CD4-positive, alpha-beta T cell treated with Interleukin-17A for 1 hour (primary cell): Measurements from ENCODE around the gene ISYNA1.
"Not testable (repeated sequence)": the region's sequence is repeated elsewhere in the genome, so short reads cannot be mapped to it uniquely, and the experiment has no call there.

Source experiments
- DNase-seq: peaks from one replicate; pipeline ENCODE4 v3.0.0-alpha.2; 2020

The ISYNA1 gene

DNA sequence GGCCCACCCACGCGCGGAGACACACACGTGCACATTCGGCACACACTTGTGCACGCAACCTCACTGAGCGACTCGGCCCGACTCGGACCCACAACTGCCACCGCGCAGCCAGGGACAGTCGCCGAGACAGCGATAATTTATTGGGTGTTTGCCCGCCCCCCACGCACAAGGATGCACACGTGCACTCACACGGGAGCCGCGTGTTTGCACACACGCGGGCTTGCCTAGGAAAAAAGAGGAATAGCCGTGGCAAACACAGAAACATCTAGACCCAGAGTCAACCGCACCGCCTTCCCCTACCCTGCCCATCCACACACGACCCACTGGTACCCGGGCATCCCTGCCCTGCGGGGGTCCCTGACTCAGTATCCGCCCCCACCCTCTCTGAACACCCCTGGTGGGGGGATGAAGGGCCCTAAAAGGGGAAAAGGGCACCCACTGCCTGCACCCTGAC is 19.9 kb downstream of the ISYNA1 start:
- DNase-seq, result no peak

DNA sequence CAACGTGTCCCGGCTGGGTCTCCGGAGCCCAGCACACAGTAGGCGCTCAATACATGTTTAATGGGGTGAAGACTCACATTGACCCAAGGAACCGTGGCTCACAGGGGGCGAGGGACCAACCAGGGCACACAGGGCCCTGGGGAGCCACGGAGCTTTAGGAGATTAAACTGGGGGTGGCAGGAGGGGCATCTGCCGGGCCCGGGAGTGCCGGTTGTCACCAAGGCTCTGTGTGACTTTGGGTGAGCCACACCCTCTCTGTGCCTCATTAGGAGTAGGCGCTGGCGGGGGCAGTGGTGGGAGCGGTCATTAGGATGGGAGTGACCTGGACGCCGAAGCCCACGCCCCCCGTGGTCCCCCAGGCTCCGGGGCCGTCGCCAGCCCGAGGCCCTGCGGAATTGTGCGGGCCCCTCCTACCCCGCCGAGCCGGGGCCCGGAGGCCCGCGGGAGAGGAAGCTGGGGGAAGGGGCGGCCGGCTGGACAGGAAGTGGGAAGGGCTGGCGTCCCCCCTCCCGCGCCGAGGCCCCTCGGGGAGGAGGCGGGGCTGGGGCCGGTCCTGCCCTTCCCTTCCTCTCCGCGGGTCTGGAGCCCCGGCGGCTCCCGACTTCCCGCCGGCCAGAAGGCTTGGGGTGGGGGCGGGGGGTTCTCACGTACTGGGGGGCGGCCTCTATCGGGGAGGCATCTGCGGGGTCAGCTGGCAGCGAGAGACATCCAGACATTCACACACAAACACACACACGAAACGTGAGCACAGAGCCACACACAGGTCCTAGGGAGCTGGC is 20.5 kb downstream of the ISYNA1 start:
- DNase-seq, result peak; percentile 49

DNA sequence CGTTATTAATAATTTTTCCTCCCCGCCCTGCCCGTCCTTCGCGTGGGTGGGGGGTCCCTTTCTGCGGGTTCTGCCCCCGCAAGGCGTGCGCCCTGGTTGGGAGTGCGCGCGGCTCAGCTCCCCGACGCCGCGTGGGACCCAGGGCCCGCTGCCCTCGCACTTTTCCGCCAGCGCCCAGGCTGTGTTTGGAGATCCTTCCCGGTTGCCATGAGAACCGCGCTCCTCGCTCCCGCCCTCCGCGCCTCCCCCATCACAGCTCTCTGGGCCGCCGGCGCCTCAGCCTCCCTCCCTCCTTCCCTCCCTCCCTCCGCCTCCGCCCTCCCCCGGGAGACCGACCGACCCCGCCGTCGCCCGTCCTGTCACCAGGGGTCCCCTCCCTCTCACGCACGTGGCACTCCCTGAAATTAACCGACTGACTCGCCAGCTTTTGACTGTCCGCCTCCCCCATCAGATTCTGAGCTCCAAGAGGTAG is 21.1 kb downstream of the ISYNA1 start:
- peak; percentile 89 for DNase-seq

DNA sequence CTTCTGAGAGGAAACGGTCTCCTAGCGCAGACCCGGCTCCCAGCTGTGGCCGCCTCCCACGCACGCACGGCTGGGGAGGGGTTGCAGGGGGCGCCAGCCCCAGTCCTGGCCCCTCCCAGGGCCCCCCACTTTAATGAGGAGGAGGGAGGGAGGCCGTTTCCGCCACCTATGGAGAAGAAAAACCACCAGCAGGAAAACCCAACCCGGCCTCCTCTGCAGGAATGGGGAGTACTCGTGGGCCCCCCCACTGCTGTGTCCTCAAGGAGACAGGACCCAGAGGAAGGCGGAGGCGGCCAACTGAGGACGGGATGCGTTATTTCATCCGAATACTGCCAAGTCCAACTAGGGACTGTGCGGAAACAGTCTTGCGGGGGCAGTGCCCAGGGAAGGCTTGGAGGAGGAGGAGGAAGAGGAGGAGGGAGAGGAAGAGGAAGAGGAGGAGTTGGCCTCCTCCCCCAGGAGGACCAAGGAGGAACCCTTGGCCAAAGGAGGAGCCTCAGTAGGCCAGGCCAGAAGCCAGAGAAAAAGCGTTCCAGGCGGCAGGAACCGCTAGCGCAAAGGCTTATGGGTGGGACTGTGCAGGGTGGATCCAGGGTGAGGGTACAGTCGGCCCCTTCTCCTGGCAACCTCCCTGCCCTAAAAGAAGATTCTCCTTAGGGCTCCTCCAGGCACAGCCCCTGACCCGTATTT is 22.6 kb downstream of the ISYNA1 start:
- DNase-seq, result no peak

DNA sequence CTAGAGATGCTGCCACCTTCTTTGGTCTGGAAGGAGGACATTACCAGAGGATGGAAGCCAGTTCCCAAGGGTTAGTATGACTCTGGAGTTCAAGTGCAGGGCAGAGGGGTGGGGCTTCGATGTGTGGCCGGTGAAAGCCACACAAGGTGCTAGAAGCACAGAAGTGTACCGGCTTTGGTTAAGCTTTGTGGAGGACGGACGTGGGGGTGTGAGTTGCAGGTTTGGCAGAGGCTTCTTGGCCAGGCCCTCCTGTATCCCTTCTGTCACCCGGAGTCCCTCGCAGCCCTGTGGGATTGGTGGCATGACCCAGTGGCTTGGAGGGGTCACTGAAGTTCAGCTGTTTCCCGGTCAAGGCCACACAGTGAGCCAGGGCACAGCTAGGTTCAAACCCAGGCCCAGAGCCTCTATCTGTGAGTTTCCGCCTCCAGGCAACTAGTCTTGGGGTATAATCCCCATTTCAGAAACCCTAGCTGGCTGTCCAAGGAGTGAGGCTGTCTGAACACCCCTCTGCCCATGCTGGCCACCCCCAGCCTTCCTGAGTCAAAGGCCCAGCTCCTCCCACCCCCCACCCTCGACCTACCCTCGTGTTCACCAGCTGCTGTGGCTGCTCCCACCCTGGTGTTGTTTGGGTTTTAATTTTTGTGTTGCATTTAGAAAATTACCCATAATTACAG is 23.3 kb downstream of the ISYNA1 start:
- no peak for DNase-seq

DNA sequence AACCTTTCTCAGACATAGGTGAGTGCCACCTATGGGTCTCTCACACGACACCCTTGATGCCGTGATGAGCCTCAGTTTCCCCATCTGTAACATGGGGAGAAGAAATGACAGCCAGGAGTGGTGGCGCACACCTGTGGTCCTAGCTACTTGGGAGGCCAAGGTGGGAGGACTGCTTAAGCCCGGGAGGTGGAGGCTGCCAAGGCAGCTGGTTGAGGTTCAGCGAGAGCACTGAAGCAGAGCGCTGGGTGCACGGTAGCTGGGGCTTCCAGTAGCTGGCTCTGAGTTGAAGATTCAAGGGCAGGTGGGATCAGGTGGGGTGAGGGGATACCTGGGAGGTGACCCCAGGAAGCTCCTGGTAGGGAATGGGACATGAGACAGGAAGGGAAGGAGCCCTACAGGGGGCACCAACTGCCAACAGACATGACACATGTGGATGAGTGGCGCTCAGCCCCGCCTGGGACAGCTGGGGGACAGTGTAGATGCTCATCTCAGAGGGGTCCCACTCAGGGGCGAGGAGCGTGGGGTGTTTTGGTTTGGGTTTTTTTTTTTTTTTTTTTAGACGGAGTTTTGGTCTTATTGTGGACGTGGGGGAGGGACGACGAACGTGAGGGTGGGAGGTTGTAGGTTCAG is 25.2 kb downstream of the ISYNA1 start:
- no peak for DNase-seq

DNA sequence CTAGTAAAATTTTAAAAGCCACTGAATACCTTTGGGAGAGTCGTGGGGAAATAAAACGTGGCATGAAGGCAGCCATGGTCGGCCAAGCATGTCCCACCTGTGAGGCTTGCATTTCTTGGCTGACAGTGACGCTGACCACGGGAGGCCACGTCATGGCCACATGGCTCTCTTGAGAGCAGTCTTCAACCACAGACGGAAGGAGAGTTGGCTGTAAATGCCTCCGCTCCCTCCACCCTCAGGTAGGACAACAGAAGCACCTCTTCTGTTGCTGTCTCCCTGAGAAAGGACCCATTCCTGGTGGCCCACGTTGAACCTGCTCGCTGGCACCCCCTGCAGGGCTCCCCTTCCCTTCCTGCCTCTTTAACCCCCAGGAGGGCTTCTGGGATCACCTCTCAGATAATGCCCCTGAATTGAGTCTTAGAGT is 29.9 kb downstream of the ISYNA1 start:
- DNase-seq, result no peak

DNA sequence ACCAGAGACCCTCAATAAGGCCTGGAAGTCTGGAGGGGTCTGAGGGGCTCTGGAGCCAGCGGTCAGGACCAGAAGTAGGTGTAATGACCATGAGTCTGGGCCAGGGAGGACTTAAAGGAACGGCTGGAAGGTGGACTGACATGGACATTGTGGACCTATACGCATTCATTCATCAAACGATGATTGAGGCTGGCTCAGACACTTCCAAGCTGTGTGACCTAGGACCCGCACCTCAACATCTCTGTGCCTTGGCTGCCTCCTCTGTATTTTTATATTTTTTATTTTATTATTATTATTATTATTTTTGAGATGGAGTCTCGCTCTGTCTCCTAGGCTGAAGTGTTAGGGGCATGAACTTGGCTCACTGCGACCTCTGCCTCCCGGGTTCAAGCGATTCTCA is 31.2 kb downstream of the ISYNA1 start:
- DNase-seq, result no peak

DNA sequence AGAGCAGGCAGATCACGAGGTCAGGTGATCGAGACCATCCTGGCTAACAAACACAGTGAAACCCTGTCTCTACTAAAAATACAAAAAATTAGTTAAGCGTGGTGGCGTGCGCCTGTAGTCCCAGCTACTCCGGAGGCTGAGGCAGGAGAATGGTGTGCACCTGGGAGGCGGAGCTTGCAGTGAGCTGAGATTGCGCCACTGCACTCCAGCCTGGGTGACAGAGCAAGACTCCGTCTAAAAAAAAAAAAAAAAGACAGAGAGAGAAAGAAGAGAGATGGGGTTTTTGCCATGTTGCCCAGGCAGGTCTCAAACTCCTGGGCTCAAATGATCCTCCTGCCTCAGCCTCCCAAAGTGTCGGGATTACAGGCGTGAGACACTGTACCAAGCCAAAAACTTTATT is 32.2 kb downstream of the ISYNA1 start:
- not testable (repeated sequence) for DNase-seq

DNA sequence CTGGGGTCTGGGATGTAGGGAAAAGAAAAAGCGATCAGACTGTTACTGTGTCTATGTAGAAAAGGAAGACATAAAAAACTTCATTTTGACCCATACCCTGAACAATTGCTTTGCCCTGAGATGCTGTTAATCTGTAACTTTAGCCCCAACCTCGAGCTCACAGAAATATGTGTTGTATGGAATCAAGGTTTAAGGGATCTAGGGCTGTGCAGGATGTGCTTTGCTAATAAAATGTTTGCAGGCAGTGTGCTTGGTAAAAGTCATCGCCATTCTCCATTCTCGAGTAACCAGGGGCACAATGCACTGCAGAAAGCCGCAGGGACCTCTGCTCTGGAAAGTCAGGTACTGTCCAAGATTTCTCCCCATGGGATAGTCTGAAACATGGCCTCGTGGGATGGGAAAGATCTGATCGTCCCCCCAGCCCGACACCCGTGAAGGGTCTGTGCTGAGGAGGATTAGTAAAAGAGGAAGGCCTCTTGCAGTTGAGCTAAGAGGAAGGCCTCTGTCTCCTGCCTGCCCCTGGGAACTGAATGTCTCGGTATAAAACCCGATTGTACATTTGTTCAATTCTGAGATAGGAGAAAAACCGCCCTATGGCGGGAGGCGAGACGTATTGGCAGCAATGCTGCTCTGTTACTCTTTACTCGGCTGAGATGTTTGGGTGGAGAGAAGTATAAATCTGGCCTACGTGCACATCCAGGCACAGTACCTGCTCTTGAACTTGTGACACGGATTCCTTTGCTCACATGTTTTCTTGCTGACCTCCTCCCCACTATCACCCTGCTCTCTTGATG is 35.3 kb downstream of the ISYNA1 start:
- not testable (repeated sequence) for DNase-seq

DNA sequence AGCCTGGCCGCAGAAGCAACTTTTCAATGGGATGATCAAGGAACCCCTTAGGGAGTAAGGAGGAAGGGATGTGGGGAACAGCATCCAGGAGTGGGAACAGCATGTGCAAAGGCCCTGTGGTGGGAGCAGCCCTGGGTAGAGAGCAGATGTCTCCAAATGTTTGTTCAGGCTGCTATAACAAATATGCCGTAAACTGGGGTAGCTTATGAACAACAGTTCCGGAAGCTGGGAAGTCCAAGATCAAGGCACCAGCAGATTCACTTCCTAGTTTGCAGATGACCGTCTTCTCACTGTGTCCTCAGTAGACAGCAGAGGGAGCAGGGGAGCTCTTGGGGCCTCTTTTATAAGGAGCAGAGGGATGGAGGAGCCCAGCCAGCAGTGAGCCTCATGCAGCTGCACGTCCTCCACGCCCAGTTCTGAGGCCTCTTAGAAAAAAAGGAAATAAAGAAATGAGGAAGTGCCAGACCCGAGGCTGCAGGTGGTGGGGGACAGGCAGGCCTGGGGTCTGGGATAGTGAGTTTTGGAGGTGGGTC is 36.3 kb downstream of the ISYNA1 start:
- DNase-seq, result peak; percentile 50

DNA sequence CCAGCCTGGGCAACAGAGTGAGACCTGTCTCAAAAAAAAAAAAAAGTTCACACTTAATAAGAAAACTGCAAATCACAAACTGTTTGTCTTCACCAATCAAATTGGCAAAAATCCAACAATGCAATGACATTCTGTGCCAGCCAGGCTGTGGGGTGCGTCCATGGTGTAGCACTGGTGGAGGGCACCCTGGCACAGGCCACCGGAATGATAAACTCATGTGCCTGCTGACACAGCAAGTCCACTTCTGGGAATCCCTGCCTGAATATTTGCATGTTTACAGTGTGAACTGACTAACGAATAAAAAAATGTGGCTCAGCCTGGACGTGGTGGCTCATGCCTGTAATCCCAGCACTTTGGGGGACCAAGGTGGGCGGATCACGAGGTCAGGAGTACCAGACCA is 38.9 kb downstream of the ISYNA1 start:
- DNase-seq, result no peak

DNA sequence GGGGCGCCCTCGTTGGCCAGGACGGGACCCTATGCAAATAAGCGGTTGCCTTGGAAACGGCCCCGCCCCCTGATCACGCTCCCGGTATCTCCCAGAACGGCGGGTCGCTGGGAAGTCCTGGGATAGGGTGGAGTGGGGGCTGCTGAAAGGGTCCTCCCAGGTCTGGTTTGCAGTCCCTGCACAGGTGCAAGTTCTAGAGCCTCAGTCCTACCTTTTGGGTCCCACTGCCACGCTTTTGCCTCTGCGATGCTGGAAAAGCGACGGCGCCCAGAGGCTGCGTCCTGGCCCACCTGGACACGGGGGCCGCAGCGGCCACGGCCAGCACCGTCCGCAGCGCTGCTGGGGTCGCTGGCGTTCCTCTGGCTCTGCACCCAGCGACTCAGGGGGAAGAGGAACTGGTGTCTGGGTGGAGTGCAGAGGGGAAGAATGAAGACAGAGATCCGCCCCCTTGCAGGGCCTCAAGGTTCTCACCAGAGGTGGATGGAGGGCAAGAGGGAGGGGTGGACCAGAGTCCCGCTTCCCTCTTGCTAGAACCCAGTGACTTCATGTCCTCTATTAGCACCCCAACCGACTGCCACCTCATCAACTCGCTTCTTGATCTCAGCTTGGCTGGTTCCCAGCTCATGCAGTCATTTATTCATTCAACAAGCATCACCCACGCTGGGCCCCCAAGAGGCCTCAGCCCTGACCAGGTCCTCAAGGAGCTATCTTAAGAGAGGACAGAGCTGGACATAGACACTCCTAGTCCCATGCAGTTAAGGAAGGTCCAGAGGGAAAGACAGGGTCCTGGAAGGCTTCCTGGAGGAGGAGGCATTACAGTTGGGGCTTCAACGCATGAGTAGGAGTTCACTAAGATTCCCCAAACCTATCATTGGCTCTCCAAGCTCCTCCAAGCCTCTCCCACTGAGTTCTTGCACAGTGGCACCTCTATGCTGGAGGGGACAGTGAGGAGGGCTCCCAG is 40.4 kb downstream of the ISYNA1 start, which contains the start of gene LRRC25:
TSS of gene LRRC25 (minus strand) at position 381 of the 961 bp plus-strand sequence. CDS start 659 bp downstream, outside the sequence.
- DNase-seq, result peak; percentile 41

DNA sequence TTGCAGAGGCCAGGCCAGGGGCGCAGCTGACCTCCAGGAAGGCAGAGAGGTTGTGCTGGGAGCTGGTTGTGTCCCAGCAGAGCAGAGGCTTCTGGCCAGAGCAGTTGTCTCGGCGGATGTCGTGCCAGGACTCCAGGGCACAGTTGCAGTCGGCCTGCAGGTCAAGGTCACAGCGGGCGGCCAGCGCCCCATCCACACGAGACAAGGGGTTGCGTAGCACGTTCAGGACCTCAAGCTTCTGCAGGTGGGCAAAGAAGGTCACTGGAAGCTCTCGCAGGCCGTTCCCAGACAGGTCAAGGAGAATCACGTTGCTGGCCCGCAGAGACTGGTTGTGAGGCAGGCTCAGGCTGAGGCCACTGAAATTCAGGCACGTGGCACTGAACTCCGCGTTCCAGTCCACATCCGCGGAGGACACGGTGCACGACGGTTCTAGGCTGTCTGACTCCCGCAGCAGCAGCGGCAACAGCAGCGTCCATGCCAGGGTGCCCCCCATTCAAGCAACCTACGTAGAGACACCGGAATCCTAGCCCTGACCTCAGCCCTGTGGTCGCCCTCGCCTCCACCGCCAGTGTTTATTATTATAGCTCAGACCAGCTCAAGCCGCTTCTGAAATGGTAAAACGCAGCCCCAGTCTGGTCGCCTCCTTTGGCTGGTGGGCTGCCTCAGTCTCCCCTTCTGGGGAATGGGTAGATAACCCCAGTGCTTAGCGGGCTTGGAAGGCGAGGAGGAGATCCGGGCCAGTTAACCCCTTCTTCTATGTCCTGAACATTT is 41.3 kb downstream of the ISYNA1 start:
- DNase-seq, result no peak

DNA sequence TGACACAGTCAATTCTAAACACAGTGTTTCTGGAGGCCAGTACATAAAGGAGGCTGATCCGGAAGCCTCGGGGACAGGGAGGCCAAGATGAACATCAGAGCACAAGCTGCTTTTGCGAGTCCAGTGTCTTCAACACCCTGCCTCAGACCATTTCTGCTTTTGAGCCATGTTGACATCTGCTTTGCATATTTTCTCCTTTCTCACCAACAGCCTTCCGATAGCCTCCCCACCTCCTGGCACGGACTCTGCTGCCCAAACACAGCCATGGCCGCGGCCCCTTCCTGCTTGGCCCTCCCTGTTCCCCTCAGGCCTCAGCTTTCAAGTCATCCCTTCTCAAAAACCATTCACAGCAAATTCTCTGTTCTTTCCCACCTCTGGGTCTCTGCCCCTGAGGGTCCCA is 44.1 kb downstream of the ISYNA1 start:
- DNase-seq, result no peak

DNA sequence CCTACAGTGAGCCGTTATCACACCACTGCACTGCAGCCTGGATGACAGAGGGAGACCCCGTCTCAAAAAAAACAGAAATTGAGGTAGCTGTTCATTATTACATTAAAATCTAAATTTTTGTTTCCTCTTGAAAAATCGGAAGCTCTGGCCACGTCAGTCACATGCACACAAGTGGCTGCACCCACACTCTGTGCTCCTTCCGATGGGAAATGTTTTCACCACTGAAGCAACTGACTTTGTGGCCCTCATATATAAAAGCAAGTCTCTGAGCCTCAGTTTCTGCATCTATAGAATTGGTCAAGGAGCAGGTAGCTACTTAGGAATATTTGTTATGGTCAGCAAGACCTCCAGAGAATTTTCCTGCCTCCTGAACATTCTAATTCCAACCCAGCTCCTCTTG is 45.0 kb downstream of the ISYNA1 start:
- no peak for DNase-seq

DNA sequence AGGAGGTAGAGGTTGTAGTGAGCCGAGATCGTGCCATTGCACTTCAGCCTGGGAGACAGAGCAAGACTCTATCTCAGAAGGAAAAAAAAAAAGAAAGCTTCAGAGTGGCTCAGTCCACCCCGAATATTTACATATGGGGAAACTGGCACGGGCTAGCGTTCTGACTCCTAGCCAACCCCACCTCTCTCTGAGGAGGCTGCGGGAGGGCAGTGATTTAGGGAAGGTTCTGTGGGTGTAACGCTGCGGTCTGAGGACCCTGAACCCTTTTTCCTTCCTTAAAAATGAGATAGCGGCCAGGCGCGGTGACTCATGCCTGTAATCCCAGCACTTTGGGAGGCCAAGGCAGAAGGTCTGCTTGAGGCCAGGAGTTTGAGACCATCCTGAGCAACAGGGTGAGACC is 45.5 kb downstream of the ISYNA1 start:
- DNase-seq, result peak; percentile 26

DNA sequence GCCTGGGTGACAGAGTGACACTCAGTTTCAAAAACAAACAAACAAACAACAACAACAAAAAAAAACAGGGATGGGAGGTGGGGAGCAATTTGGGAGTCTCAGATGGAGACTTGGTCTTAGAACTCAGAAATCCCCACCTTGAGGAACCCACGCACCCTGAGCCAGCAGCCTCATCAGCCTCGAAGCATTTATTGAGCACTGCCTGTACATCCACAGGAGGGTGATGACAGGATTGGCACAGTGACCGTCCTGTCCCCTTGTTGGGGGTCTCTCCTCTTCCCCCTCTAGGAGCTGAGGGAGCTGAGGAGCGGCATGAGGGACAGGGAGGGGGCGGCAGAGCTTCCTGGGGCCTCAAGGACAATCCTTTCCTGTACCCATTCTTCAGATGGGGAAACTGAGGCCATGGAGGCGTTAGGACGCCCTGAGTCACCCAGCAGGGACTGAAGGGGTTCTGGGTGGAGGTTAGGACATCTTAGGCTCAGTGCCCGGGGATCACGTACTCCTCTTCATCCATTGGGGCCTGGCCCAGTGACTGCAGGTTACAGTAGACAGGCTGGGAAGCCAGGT is 46.3 kb downstream of the ISYNA1 start:
- DNase-seq, result no peak
